MM.1S (cell line): Measurements from ENCODE around the gene STK39.

Experiments used
- DNase-seq: peaks from one replicate; pipeline ENCODE4 v3.0.0-alpha.2; 2015
- H2AFZ ChIP-seq: fragments of 300-600 bp; sonication (generic); 2 replicates; pipeline ENCODE4 v1.6.0; 2016; ENCODE audit warnings: antibody characterized with exemption, low read length
- H3F3A ChIP-seq: fragments of 300-600 bp; sonication (generic); 2 replicates; pipeline ENCODE4 v1.6.1; 2016; ENCODE audit warnings: mild to moderate bottlenecking, antibody characterized with exemption, low read length, moderate library complexity, mixed read lengths; ENCODE audit not compliant: insufficient read depth
- H3K27ac ChIP-seq: fragments of 300-600 bp; sonication (generic); 2 replicates; pipeline ENCODE4 v1.5.1; 2016; ENCODE audit warnings: mild to moderate bottlenecking, low read length
- H3K27me3 ChIP-seq: fragments of 300-600 bp; sonication (generic); replicated peaks from 2 replicates; pipeline ENCODE4 v1.6.0; 2016; ENCODE audit warnings: low read length; ENCODE audit not compliant: insufficient read depth
- H3K36me3 ChIP-seq: fragments of 300-600 bp; sonication (generic); replicated peaks from 2 replicates; pipeline ENCODE4 v1.6.1; 2016; ENCODE audit warnings: mild to moderate bottlenecking, low read length, mixed read lengths; ENCODE audit not compliant: insufficient read depth
- H3K4me1 ChIP-seq: fragments of 300-600 bp; sonication (generic); 2 replicates; pipeline ENCODE4 v1.6.1; 2016; ENCODE audit warnings: low read length, mixed read lengths
- H3K4me2 ChIP-seq: fragments of 300-600 bp; sonication (generic); 2 replicates; pipeline ENCODE4 v1.6.0; 2016; ENCODE audit warnings: low read depth, low read length
- H3K4me3 ChIP-seq: fragments of 300-600 bp; sonication (generic); 2 replicates; pipeline ENCODE4 v1.5.1; 2016; ENCODE audit warnings: low read length, mixed read lengths
- H3K79me2 ChIP-seq: fragments of 300-600 bp; sonication (generic); 2 replicates; pipeline ENCODE4 v1.6.1; 2016; ENCODE audit warnings: mixed run types, low read length, mixed read lengths
- H3K9ac ChIP-seq: fragments of 300-600 bp; sonication (generic); 2 replicates; pipeline ENCODE4 v1.6.1; 2016; ENCODE audit warnings: low read length, mixed read lengths
- H3K9me2 ChIP-seq: fragments of 300-600 bp; sonication (generic); replicated peaks from 2 replicates; pipeline ENCODE4 v1.6.1; 2016; ENCODE audit warnings: mild to moderate bottlenecking, low read length, mixed read lengths; ENCODE audit not compliant: insufficient read depth
- H3K9me3 ChIP-seq: fragments of 300-600 bp; sonication (generic); replicated peaks from 2 replicates; pipeline ENCODE4 v1.6.1; 2016; ENCODE audit warnings: mild to moderate bottlenecking, low read length, mixed read lengths; ENCODE audit not compliant: insufficient read depth
- H4K20me1 ChIP-seq: fragments of 300-600 bp; sonication (generic); 2 replicates; pipeline ENCODE4 v1.6.1; 2016; ENCODE audit warnings: mild to moderate bottlenecking, low read length, moderate library complexity, mixed read lengths; ENCODE audit not compliant: insufficient read depth
- CTCF ChIP-seq: fragments of 300-600 bp; sonication (generic); IDR thresholded peaks from 2 replicates; pipeline ENCODE4 v1.5.1; 2016; ENCODE audit warnings: antibody characterized with exemption, low read length, mixed read lengths
- EZH2 ChIP-seq: fragments of 300-600 bp; sonication (generic); optimal IDR thresholded peaks from 2 replicates; pipeline ENCODE3; 2017; ENCODE audit warnings: low read depth, mild to moderate bottlenecking, antibody characterized with exemption, low read length, mixed read lengths
- EZH2phosphoT487 ChIP-seq: fragments of 300-600 bp; sonication (generic); IDR thresholded peaks from 2 replicates; pipeline ENCODE4 v1.6.1; 2018; ENCODE audit warnings: antibody characterized with exemption, low read length

The STK39 gene

GRCh38 chr2:168256448-168256847 is 9.1 kb upstream of the STK39 start:
- no peaks in the 10 kb centered on the region for H3K9me2 ChIP-seq
- TF ChIP-seq EZH2 (no peak), EZH2phosphoT487 (no peak), CTCF (no peak)

GRCh38 chr2:168255866-168256265 is 8.5 kb upstream of the STK39 start:
- no peaks in the 10 kb centered on the region for H3K79me2 ChIP-seq
- H3K9ac ChIP-seq, result no peak overlapping the region
- no peaks in the 10 kb centered on the region for H4K20me1 ChIP-seq
- no peak overlapping the region for H2AFZ ChIP-seq
- DNase-seq, result no peak
- no peaks in the 10 kb centered on the region for H3K4me1 ChIP-seq
- no peaks in the 10 kb centered on the region for H3K27me3 ChIP-seq
- no peak overlapping the region for H3K27ac ChIP-seq
- no peaks in the 10 kb centered on the region for H3K36me3 ChIP-seq
- H3K4me2 ChIP-seq, result no peak overlapping the region
- no peaks in the 10 kb centered on the region for H3F3A ChIP-seq
- TF ChIP-seq EZH2 (no peak), CTCF (no peak), EZH2phosphoT487 (no peak)
- no peaks in the 10 kb centered on the region for H3K9me3 ChIP-seq
- H3K4me3 ChIP-seq, result no peak overlapping the region
- H3K9me2 ChIP-seq, result no peaks in the 10 kb centered on the region

More at GRCh38 chr2:168256448-168256847, 9.1 kb upstream of the STK39 start:
- H4K20me1 ChIP-seq, result no peaks in the 10 kb centered on the region
- H3K36me3 ChIP-seq, result no peaks in the 10 kb centered on the region
- H3K4me1 ChIP-seq, result no peaks in the 10 kb centered on the region
- H3K9ac ChIP-seq, result no peak overlapping the region
- H3K79me2 ChIP-seq, result no peaks in the 10 kb centered on the region
- no peak overlapping the region for H3K27ac ChIP-seq
- H3K4me3 ChIP-seq, result no peak overlapping the region
- no peak overlapping the region for H3K4me2 ChIP-seq
- H3F3A ChIP-seq, result no peaks in the 10 kb centered on the region
- H2AFZ ChIP-seq, result no peak overlapping the region
- H3K27me3 ChIP-seq, result no peaks in the 10 kb centered on the region
- no peak for DNase-seq
- no peaks in the 10 kb centered on the region for H3K9me3 ChIP-seq

GRCh38 chr2:168255103-168255502 is 7.7 kb upstream of the STK39 start:
- no peaks in the 10 kb centered on the region for H3K79me2 ChIP-seq
- no peaks in the 10 kb centered on the region for H3F3A ChIP-seq
- TF ChIP-seq CTCF (no peak), EZH2phosphoT487 (no peak), EZH2 (no peak)
- DNase-seq, result no peak
- no peaks in the 10 kb centered on the region for H3K4me1 ChIP-seq
- H3K4me3 ChIP-seq, result no peak overlapping the region
- no peaks in the 10 kb centered on the region for H3K36me3 ChIP-seq
- no peaks in the 10 kb centered on the region for H3K9me3 ChIP-seq
- H3K4me2 ChIP-seq, result no peak overlapping the region
- no peak overlapping the region for H2AFZ ChIP-seq
- no peaks in the 10 kb centered on the region for H3K27me3 ChIP-seq
- no peaks in the 10 kb centered on the region for H3K9me2 ChIP-seq
- H4K20me1 ChIP-seq, result no peaks in the 10 kb centered on the region
- no peak overlapping the region for H3K27ac ChIP-seq
- no peak overlapping the region for H3K9ac ChIP-seq
